GM23338 (cell line): ENCODE results near the gene TIGAR. TPM values are rescaled to one million over a fixed set of nuclear protein-coding genes. Genes with fewer than 3 reads are reported as not detected.

ENCODE experiments used
- ATAC-seq: fragments of 200-7000 bp; cut with Tn5 transposase; 3 replicates; pipeline ENCODE4 v1.9.1; 2020
- DNase-seq: peaks from one replicate; pipeline ENCODE4 v3.0.0-alpha.2; 2015; ENCODE audit warnings: low spot score
- H2AFZ ChIP-seq: fragments of 200-600 bp; sonication (generic); 2 replicates; pipeline ENCODE4 v1.8.0; 2016; ENCODE audit warnings: antibody characterized with exemption, mild to moderate bottlenecking, moderate library complexity
- H3F3A ChIP-seq: fragments of 200-600 bp; sonication (generic); replicated peaks from 2 replicates; pipeline ENCODE4 v1.8.0; 2017; ENCODE audit warnings: antibody characterized with exemption, mixed run types, low read depth
- H3K27ac ChIP-seq: fragments of 200-600 bp; sonication (generic); 2 replicates; pipeline ENCODE4 v1.6.1; 2016; ENCODE audit warnings: low read depth
- H3K27me3 ChIP-seq: fragments of 200-600 bp; sonication (generic); 2 replicates; pipeline ENCODE4 v1.8.0; 2016; ENCODE audit warnings: mild to moderate bottlenecking, mixed run types, moderate library complexity; ENCODE audit not compliant: insufficient read depth
- H3K36me3 ChIP-seq: fragments of 200-600 bp; sonication (generic); 2 replicates; pipeline ENCODE4 v1.8.0; 2016; ENCODE audit warnings: mild to moderate bottlenecking; ENCODE audit not compliant: insufficient read depth
- H3K4me1 ChIP-seq: fragments of 200-600 bp; sonication (generic); 2 replicates; pipeline ENCODE4 v1.8.0; 2016; ENCODE audit warnings: mild to moderate bottlenecking, moderate library complexity; ENCODE audit not compliant: insufficient read depth
- H3K4me2 ChIP-seq: fragments of 200-600 bp; sonication (generic); 2 replicates; pipeline ENCODE4 v1.7.1; 2017; ENCODE audit warnings: mixed run types
- H3K4me3 ChIP-seq: fragments of 200-600 bp; sonication (generic); 2 replicates; pipeline ENCODE4 v1.6.1; 2016; ENCODE audit warnings: mixed run types
- H3K79me2 ChIP-seq: fragments of 200-600 bp; sonication (generic); replicated peaks from 2 replicates; pipeline ENCODE4 v1.8.0; 2017; ENCODE audit warnings: mild to moderate bottlenecking; ENCODE audit not compliant: insufficient read depth
- H3K9me2 ChIP-seq: fragments of 200-600 bp; sonication (generic); 2 replicates; pipeline ENCODE4 v1.8.0; 2017; ENCODE audit not compliant: insufficient read depth
- H4K20me1 ChIP-seq: fragments of 200-600 bp; sonication (generic); replicated peaks from 2 replicates; pipeline ENCODE4 v1.8.0; 2017; ENCODE audit warnings: mild to moderate bottlenecking; ENCODE audit not compliant: insufficient read depth
- H3K27ac Mint-ChIP-seq: 2 replicates; pipeline ENCODE4 v1.8.0; 2020; ENCODE audit warnings: inconsistent platforms, mild to moderate bottlenecking, moderate library complexity, mixed read lengths
- H3K27me3 Mint-ChIP-seq: 3 replicates; pipeline ENCODE4 v1.8.0; 2022; ENCODE audit warnings: low read depth, mild to moderate bottlenecking, moderate library complexity, mixed read lengths, inconsistent platforms; ENCODE audit not compliant: insufficient read depth, poor library complexity
- H3K36me3 Mint-ChIP-seq: 3 replicates; pipeline ENCODE4 v1.8.0; 2021; ENCODE audit warnings: low read depth, mild to moderate bottlenecking, inconsistent platforms, moderate library complexity, mixed read lengths
- H3K4me1 Mint-ChIP-seq: 3 replicates; pipeline ENCODE4 v1.8.0; 2020; ENCODE audit warnings: mild to moderate bottlenecking, inconsistent platforms, mixed read lengths
- H3K4me3 Mint-ChIP-seq: 3 replicates; pipeline ENCODE4 v1.8.0; 2021; ENCODE audit warnings: moderate library complexity, mild to moderate bottlenecking, inconsistent platforms, mixed read lengths
- H3K9me3 Mint-ChIP-seq: 3 replicates; pipeline ENCODE4 v1.8.0; 2020; ENCODE audit warnings: moderate library complexity, mild to moderate bottlenecking, inconsistent platforms, mixed read lengths
- CREB1 ChIP-seq: fragments of 250-450 bp; sonication (Bioruptor Pico); IDR thresholded peaks from 2 replicates; pipeline ENCODE4 v1.5.0; 2020; ENCODE audit warnings: low read depth, mild to moderate bottlenecking, moderate library complexity
- CTCF ChIP-seq, 2 experiments: fragments of 200-600 bp in 1 of 2; sonication (generic) in 1 of 2; conservative IDR thresholded peaks; 2 replicates each; pipeline versions ENCODE4 v1.5.1 to v1.6.1; 2016 to 2017; ENCODE audit warnings: antibody characterized with exemption in 2 of 2, low read depth in 2 of 2, mild to moderate bottlenecking in 2 of 2, moderate library complexity in 1 of 2
- ETS1 ChIP-seq: IDR thresholded peaks from 2 replicates; pipeline ENCODE4 v1.6.1; 2016; ENCODE audit warnings: antibody characterized with exemption
- EZH2phosphoT487 ChIP-seq: fragments of 200-600 bp; sonication (generic); IDR thresholded peaks from one replicate; pipeline ENCODE4 v1.8.1; 2018; ENCODE audit warnings: antibody characterized with exemption; ENCODE audit not compliant: unreplicated experiment
- JUNB ChIP-seq: IDR thresholded peaks from one replicate; pipeline ENCODE4 v1.6.1; 2016; ENCODE audit warnings: antibody characterized with exemption; ENCODE audit not compliant: unreplicated experiment
- STAT1 ChIP-seq: IDR thresholded peaks from one replicate; pipeline ENCODE4 v1.6.1; 2016; ENCODE audit warnings: antibody characterized with exemption; ENCODE audit not compliant: unreplicated experiment
- ZNF331 ChIP-seq: fragments of 250-450 bp; sonication (Bioruptor Pico); IDR thresholded peaks from 2 replicates; pipeline ENCODE4 v1.5.0; 2020; ENCODE audit warnings: low read depth, mild to moderate bottlenecking, moderate library complexity
- ZNF462 ChIP-seq: fragments of 250-450 bp; sonication (Bioruptor Pico); IDR thresholded peaks from 2 replicates; pipeline ENCODE4 v1.5.0; 2020; ENCODE audit warnings: mild to moderate bottlenecking, moderate library complexity
- polyA plus RNA-seq: library from polyadenylated mRNA; unstranded; fragments of >200 nt; fragmentation: Nextera tagmentation; extraction: Ambion mirVana; gene quantifications from 2 replicates; pipeline ENCODE4 v1.2.1, GENCODE V29; 2016
- total RNA-seq: library from RNA; depleted of rRNA; stranded (reverse); fragments of >200 nt; shearing (Covaris generic); gene quantifications from 2 replicates; pipeline ENCODE4 v1.2.3, GENCODE V29; 2014

TIGAR gene
- total and polyA plus RNA-seq, 2 experiments from 2014 or later = 10.4 to 13.3 TPM

- H4K20me1 ChIP-seq = peaks cover 7% of the 10 kb centered on the region; the same call in 1 of the 2 replicates
- DNase-seq = no peak
- no peak overlapping the region for H3K27ac Mint-ChIP-seq
Observed at GRCh38 chr12:4324366-4324765, 3.4 kb downstream of the TIGAR start.

GRCh38 chr12:4325966-4326365 lies 5.0 kb downstream of the TIGAR start:
- H3K36me3 ChIP-seq = no peaks in the 10 kb centered on the region
- peaks cover 7% of the 10 kb centered on the region; the same call in 1 of the 2 replicates for H4K20me1 ChIP-seq
- ATAC-seq (no peak), DNase-seq (no peak)
- no peak overlapping the region for H2AFZ ChIP-seq
- no peak overlapping the region for H3K4me3 Mint-ChIP-seq
- peaks cover 93% of the 10 kb centered on the region for H3K79me2 ChIP-seq
- no peak overlapping the region for H3K4me3 ChIP-seq
- peaks cover 11% of the 10 kb centered on the region for H3K4me1 Mint-ChIP-seq
- H3K27ac ChIP-seq = no peak overlapping the region
- H3K27ac Mint-ChIP-seq = no peak overlapping the region
- 0 out of 2 replicates have a peak, but pooled peaks cover 5% of the 10 kb centered on the region for H3F3A ChIP-seq
- no peaks in the 10 kb centered on the region for H3K9me2 ChIP-seq
- no peaks in the 10 kb centered on the region; the same call in 2 of the 3 replicates for H3K9me3 Mint-ChIP-seq
- no peak overlapping the region for H3K4me2 ChIP-seq
- no peaks in the 10 kb centered on the region for H3K27me3 ChIP-seq
- H3K27me3 Mint-ChIP-seq = peaks cover 2% of the 10 kb centered on the region
- H3K36me3 Mint-ChIP-seq = peaks cover 15% of the 10 kb centered on the region
- H3K4me1 ChIP-seq = no peaks in the 10 kb centered on the region; the same call in 1 of the 2 replicates
- TF ChIP-seq ZNF462 = no peak
- no peak for TF ChIP-seq CTCF (conservative IDR thresholded peaks at IDR 0.05; ENCODE audit: low read depth in 2 of 2)

More at GRCh38 chr12:4324366-4324765, 3.4 kb downstream of the TIGAR start:
- Mint-ChIP-seq H3K27me3 (peaks cover 10% of the 10 kb centered on the region), H3K4me1 (peaks cover 17% of the 10 kb centered on the region), H3K36me3 (peaks cover 15% of the 10 kb centered on the region), H3K9me3 (no peaks in the 10 kb centered on the region; the same call in 1 of the 3 replicates), H3K4me3 (no peak overlapping the region)
- Histone ChIP-seq H2AFZ (no peak overlapping the region), H3K79me2 (peaks cover 77% of the 10 kb centered on the region), H3F3A (peaks cover 9% of the 10 kb centered on the region; the same call in 1 of the 2 replicates), H3K27me3 (peaks cover 3% of the 10 kb centered on the region; the same call in 1 of the 2 replicates), H3K4me1 (peaks cover 4% of the 10 kb centered on the region), H3K4me2 (no peak overlapping the region), H3K4me3 (no peak overlapping the region), H3K27ac (no peak overlapping the region), H3K9me2 (no peaks in the 10 kb centered on the region), H3K36me3 (no peaks in the 10 kb centered on the region)
- TF ChIP-seq CREB1 (no peak), JUNB (no peak), ETS1 (no peak), CTCF (conservative IDR thresholded peaks at IDR 0.05; ENCODE audit: low read depth in 2 of 2) (no peak), STAT1 (no peak), EZH2phosphoT487 (no peak), ZNF331 (CRISPR knock-in tag) (no peak)
- no peak for ATAC-seq
